HG03460 (cell line): ENCODE measurements around the gene SLC22A31.

Source experiments
- ATAC-seq: cut with Tn5 transposase; IDR thresholded peaks from one replicate; pipeline ENCODE4 v1.9.1; 2021; ENCODE audit not compliant: unreplicated experiment

Gene SLC22A31

GRCh38 chr16:89179656-89180315, 20.6 kb downstream of the SLC22A31 start:
- ATAC-seq, result no peak

GRCh38 chr16:89179148-89179484, 21.2 kb downstream of the SLC22A31 start:
- no peak for ATAC-seq

GRCh38 chr16:89178453-89179147, 21.7 kb downstream of the SLC22A31 start:
- ATAC-seq, result no peak

GRCh38 chr16:89177501-89177900, 22.8 kb downstream of the SLC22A31 start:
- no peak for ATAC-seq

GRCh38 chr16:89176717-89177116, 23.6 kb downstream of the SLC22A31 start:
- ATAC-seq, result no peak

- no peak for ATAC-seq
Observed at GRCh38 chr16:89176147-89176690, 24.1 kb downstream of the SLC22A31 start.

- no peak for ATAC-seq
Observed at GRCh38 chr16:89175280-89176146, 24.8 kb downstream of the SLC22A31 start.

GRCh38 chr16:89174877-89175276, 25.5 kb downstream of the SLC22A31 start:
- ATAC-seq, result no peak

GRCh38 chr16:89174055-89174827, 26.1 kb downstream of the SLC22A31 start:
- no peak for ATAC-seq

GRCh38 chr16:89173174-89173921, 27.0 kb downstream of the SLC22A31 start:
- no peak for ATAC-seq

GRCh38 chr16:89172528-89173173, 27.7 kb downstream of the SLC22A31 start:
- ATAC-seq, result no peak

GRCh38 chr16:89172171-89172527, 28.2 kb downstream of the SLC22A31 start:
- ATAC-seq, result no peak

GRCh38 chr16:89171216-89172170, 28.8 kb downstream of the SLC22A31 start, which contains the start of gene CDH15:
TSS of gene CDH15 (plus strand) at chr16:89171748. CDS start at chr16:89171832, 84 bp downstream.
- ATAC-seq, result peak; percentile 71

- ATAC-seq, result no peak
Observed at GRCh38 chr16:89170346-89171215, 29.8 kb downstream of the SLC22A31 start.

GRCh38 chr16:89169778-89170177, 30.6 kb downstream of the SLC22A31 start:
- no peak for ATAC-seq

- ATAC-seq, result no peak
Observed at GRCh38 chr16:89168381-89169189, 31.8 kb downstream of the SLC22A31 start.
